Stimulated activated naive CD8-positive, alpha-beta T cell treated with anti-CD3 and anti-CD28 coated beads, Interleukin-15, amount 100 ng/mL, for 72 hours (primary cell): ENCODE measurements around the gene GDA.
A peak's percentile ranks its signal among the peaks of the same experiment; 100 is the strongest.

Source experiments
- ATAC-seq: fragments of 150-1000 bp; cut with Tn5 transposase; 2 replicates; pipeline ENCODE4 v1.10.0; 2021; ENCODE audit warnings: mild to moderate bottlenecking, moderate library complexity
- DNase-seq, 2 donors: peaks; one replicate each; pipeline ENCODE4 v3.0.0; 2021 to 2022
- H3K27ac Mint-ChIP-seq, 2 donors: one replicate each; pipeline ENCODE4 v1.8.0; 2022; ENCODE audit warnings: mild to moderate bottlenecking in 2 of 2, mixed read lengths in 2 of 2, moderate library complexity in 2 of 2
- H3K27me3 Mint-ChIP-seq: one replicate; pipeline ENCODE4 v1.8.0; 2022; ENCODE audit warnings: mixed read lengths
- H3K4me1 Mint-ChIP-seq: one replicate; pipeline ENCODE4 v1.8.0; 2022; ENCODE audit warnings: mild to moderate bottlenecking, mixed read lengths
- H3K4me3 Mint-ChIP-seq, 2 donors: one replicate each; pipeline ENCODE4 v1.8.0; 2022; ENCODE audit warnings: mild to moderate bottlenecking in 2 of 2, mixed read lengths in 2 of 2, moderate library complexity in 1 of 2
- H3K9me3 Mint-ChIP-seq, 2 donors: one replicate each; pipeline ENCODE4 v1.8.0; 2022; ENCODE audit warnings: mixed read lengths in 2 of 2

Gene GDA

GRCh38 chr9:72149231-72149975, at the start of gene GDA:
TSS of gene GDA (plus strand) at chr9:72149440. CDS start at chr9:72149560, 120 bp downstream.
- DNase-seq = no peak

GRCh38 chr9:72102520-72102919, 46.7 kb upstream of the GDA start:
- H3K27ac Mint-ChIP-seq = no peak overlapping the region
- DNase-seq (no peak), ATAC-seq (no peak)
- no peaks in the 10 kb centered on the region for H3K4me1 Mint-ChIP-seq
- H3K4me3 Mint-ChIP-seq = no peak overlapping the region
- peaks cover 0 to 5% of the 10 kb centered on the region in 2 donors for H3K9me3 Mint-ChIP-seq
- no peaks in the 10 kb centered on the region for H3K27me3 Mint-ChIP-seq

More at GRCh38 chr9:72149231-72149975, at the start of gene GDA:
- Mint-ChIP-seq H3K27me3 (peaks cover 49% of the 10 kb centered on the region), H3K27ac (peak within 1 kb of the TSS in 1 of 2 donors; percentile 82), H3K4me3 (no peak within 1 kb of the TSS), H3K4me1 (peaks cover 11% of the 10 kb centered on the region), H3K9me3 (no peaks in the 10 kb centered on the region)
- peak; percentile 26 for ATAC-seq

GRCh38 chr9:72113056-72113455, 36.2 kb upstream of the GDA start:
- H3K4me3 Mint-ChIP-seq = no peak overlapping the region
- DNase-seq (no peak), ATAC-seq (no peak)
- no peaks in the 10 kb centered on the region for H3K9me3 Mint-ChIP-seq
- no peaks in the 10 kb centered on the region for H3K4me1 Mint-ChIP-seq
- H3K27me3 Mint-ChIP-seq = no peaks in the 10 kb centered on the region
- H3K27ac Mint-ChIP-seq = no peak overlapping the region

- Mint-ChIP-seq H3K4me1 (no peaks in the 10 kb centered on the region), H3K27ac (no peak overlapping the region), H3K9me3 (no peaks in the 10 kb centered on the region), H3K4me3 (no peak overlapping the region), H3K27me3 (no peaks in the 10 kb centered on the region)
- ATAC-seq (no peak), DNase-seq (no peak)
These were observed 29.4 kb upstream of the GDA start for GRCh38 chr9:72119853-72120252.

- Mint-ChIP-seq H3K27me3 (peaks cover 8% of the 10 kb centered on the region), H3K4me3 (no peak overlapping the region), H3K4me1 (no peaks in the 10 kb centered on the region), H3K9me3 (no peaks in the 10 kb centered on the region), H3K27ac (no peak overlapping the region)
- ATAC-seq = no peak
- no peak for DNase-seq
These were observed 24.3 kb upstream of the GDA start for GRCh38 chr9:72124947-72125346.

- no peak overlapping the region for H3K27ac Mint-ChIP-seq
- H3K4me1 Mint-ChIP-seq = no peaks in the 10 kb centered on the region
- H3K4me3 Mint-ChIP-seq = no peak overlapping the region
- peaks cover 8% of the 10 kb centered on the region for H3K27me3 Mint-ChIP-seq
- DNase-seq = no peak
- no peaks in the 10 kb centered on the region for H3K9me3 Mint-ChIP-seq
- no peak for ATAC-seq
These were observed 21.5 kb upstream of the GDA start for GRCh38 chr9:72127753-72128152.

- peaks cover 8% of the 10 kb centered on the region for H3K27me3 Mint-ChIP-seq
- DNase-seq = no peak
- no peak for ATAC-seq
- H3K4me3 Mint-ChIP-seq = no peak overlapping the region
- no peaks in the 10 kb centered on the region for H3K9me3 Mint-ChIP-seq
- no peaks in the 10 kb centered on the region for H3K4me1 Mint-ChIP-seq
- H3K27ac Mint-ChIP-seq = no peak overlapping the region
These were observed 20.7 kb upstream of the GDA start for GRCh38 chr9:72128526-72128925.

- no peak for DNase-seq
- no peak overlapping the region for H3K27ac Mint-ChIP-seq
- H3K9me3 Mint-ChIP-seq = no peaks in the 10 kb centered on the region
- no peaks in the 10 kb centered on the region for H3K4me1 Mint-ChIP-seq
- H3K4me3 Mint-ChIP-seq = no peak overlapping the region
- H3K27me3 Mint-ChIP-seq = peaks cover 8% of the 10 kb centered on the region
- ATAC-seq = no peak
These were observed 19.7 kb upstream of the GDA start for GRCh38 chr9:72129271-72130156.

- ATAC-seq (no peak), DNase-seq (no peak)
- Mint-ChIP-seq H3K4me3 (no peak overlapping the region), H3K27me3 (peaks cover 8% of the 10 kb centered on the region), H3K4me1 (no peaks in the 10 kb centered on the region), H3K9me3 (no peaks in the 10 kb centered on the region), H3K27ac (peak overlapping the region in 1 of 2 donors; percentile 42)
These were observed 18.9 kb upstream of the GDA start for GRCh38 chr9:72130321-72130720.

- DNase-seq = no peak
- H3K27me3 Mint-ChIP-seq = peaks cover 8% of the 10 kb centered on the region
- H3K27ac Mint-ChIP-seq = no peak overlapping the region
- no peak overlapping the region for H3K4me3 Mint-ChIP-seq
- no peak for ATAC-seq
- H3K4me1 Mint-ChIP-seq = no peaks in the 10 kb centered on the region
- no peaks in the 10 kb centered on the region for H3K9me3 Mint-ChIP-seq
These were observed 18.0 kb upstream of the GDA start for GRCh38 chr9:72131206-72131605.

- Mint-ChIP-seq H3K27ac (no peak overlapping the region), H3K4me1 (no peaks in the 10 kb centered on the region), H3K9me3 (no peaks in the 10 kb centered on the region), H3K4me3 (no peak overlapping the region), H3K27me3 (peaks cover 8% of the 10 kb centered on the region)
- DNase-seq (no peak), ATAC-seq (no peak)
These were observed 17.2 kb upstream of the GDA start for GRCh38 chr9:72132052-72132451.

GRCh38 chr9:72133365-72134035, 15.7 kb upstream of the GDA start:
- H3K27ac Mint-ChIP-seq = no peak overlapping the region
- no peak for ATAC-seq

GRCh38 chr9:72134801-72135200, 14.4 kb upstream of the GDA start:
- ATAC-seq (no peak), DNase-seq (no peak)
- Mint-ChIP-seq H3K9me3 (no peaks in the 10 kb centered on the region), H3K27me3 (peaks cover under 1% of the 10 kb centered on the region), H3K4me3 (no peak overlapping the region), H3K27ac (no peak overlapping the region), H3K4me1 (no peaks in the 10 kb centered on the region)

More at GRCh38 chr9:72133365-72134035, 15.7 kb upstream of the GDA start:
- DNase-seq = no peak
- Mint-ChIP-seq H3K4me1 (no peaks in the 10 kb centered on the region), H3K4me3 (no peak overlapping the region), H3K9me3 (no peaks in the 10 kb centered on the region), H3K27me3 (no peaks in the 10 kb centered on the region)

- H3K4me1 Mint-ChIP-seq = no peaks in the 10 kb centered on the region
These were observed 11.4 kb upstream of the GDA start for GRCh38 chr9:72137697-72138365.

GRCh38 chr9:72139226-72139625, 10.0 kb upstream of the GDA start:
- ATAC-seq (no peak), DNase-seq (no peak)
- Mint-ChIP-seq H3K4me1 (no peaks in the 10 kb centered on the region), H3K4me3 (no peak overlapping the region), H3K9me3 (no peaks in the 10 kb centered on the region), H3K27ac (no peak overlapping the region), H3K27me3 (peaks cover 15% of the 10 kb centered on the region)

More at GRCh38 chr9:72137697-72138365, 11.4 kb upstream of the GDA start:
- Mint-ChIP-seq H3K27ac (no peak overlapping the region), H3K4me3 (no peak overlapping the region), H3K27me3 (peaks cover 15% of the 10 kb centered on the region), H3K9me3 (no peaks in the 10 kb centered on the region)
- no peak for DNase-seq
- ATAC-seq = no peak
